Astrocyte of the cerebellum (primary cell): ENCODE results near the gene STYXL1.
"Not testable (repeated sequence)": the region's sequence is repeated elsewhere in the genome, so short reads cannot be mapped to it uniquely, and the experiment has no call there.

Experiments used
- DNase-seq: peaks from one replicate; pipeline ENCODE4 v3.0.0-alpha.2; 2011; ENCODE audit warnings: low read depth
- H3K4me3 ChIP-seq: 2 replicates; pipeline ENCODE4 v1.5.1; 2011; ENCODE audit warnings: mild to moderate bottlenecking, low read depth, low read length, moderate library complexity
- CTCF ChIP-seq: IDR thresholded peaks from 2 replicates; pipeline ENCODE4 v1.5.1; 2012; ENCODE audit warnings: low read length, low read depth, moderate library complexity, mild to moderate bottlenecking; ENCODE audit errors: missing control alignments
- in situ Hi-C: cut with HindIII; loops from 2 replicates; pipeline ENCODE4 v1.10.0; 2017; ENCODE audit warnings: low sequenced_read_pairs

STYXL1 gene

DNA sequence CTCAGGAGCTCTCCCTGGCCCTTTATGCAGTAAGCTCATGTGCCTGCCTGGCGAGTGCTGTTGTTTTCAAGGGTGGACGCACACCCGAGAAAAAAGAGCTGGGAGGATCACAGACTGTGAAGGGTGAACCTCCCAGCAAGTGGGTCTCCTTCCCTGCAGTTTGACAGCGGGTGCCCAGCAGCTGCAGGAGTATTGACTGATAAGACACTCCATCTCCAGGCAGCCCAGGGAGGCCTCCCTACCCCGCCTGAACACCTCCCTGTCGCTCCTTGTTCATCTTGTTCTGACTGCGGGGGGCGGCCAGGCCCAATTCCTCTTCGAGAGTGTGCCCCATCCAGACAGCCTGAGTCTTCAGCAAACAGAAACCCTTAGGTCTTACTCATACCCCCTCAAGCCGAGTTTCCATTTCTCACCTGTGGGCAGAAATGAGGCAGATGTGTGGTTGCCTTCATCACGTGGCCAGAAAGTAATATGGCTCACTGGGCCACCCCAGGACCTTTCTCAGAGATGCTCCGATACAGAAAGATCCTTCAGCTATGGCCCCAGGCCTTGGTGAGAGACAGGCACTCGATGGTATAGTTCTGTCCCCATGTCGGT lies 17.3 kb upstream of the STYXL1 start:
- no peak for DNase-seq

DNA sequence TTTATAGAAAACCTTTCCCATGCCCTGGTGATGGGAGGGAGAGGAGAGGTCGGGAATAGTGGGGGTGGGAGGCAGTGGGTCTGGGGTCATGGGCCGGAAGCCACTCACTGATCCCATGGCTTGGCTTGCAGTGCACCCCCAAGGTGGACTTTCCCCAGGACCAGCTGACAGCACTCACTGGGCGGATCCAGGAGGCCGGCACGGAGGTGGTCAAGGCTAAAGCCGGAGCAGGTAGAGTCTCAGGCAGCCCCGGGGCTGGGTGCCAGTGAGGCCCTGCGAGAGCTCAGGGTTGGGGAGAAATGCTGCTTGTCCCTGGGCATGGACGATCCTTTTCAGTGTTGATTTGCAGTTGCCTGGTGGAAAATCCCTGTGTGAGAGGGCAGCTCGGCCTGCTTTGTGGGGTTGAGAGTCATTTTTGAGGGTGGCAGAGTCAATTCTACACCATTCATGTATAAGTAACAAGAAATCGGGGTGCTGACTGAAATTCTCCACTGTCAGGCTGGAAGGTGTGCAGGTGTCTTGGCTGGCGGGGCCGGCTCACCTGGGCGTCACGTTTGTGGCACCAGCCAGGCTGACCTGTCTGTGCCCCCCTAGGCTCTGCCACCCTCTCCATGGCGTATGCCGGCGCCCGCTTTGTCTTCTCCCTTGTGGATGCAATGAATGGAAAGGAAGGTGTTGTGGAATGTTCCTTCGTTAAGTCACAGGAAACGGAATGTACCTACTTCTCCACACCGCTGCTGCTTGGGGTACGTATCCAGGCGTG lies 16.6 kb upstream of the STYXL1 start:
- in situ Hi-C loops: no loop called here
- no peak for DNase-seq
- no peak for TF ChIP-seq CTCF
- H3K4me3 ChIP-seq: no peak overlapping the region

More for the DNA sequence above, 17.3 kb upstream of the STYXL1 start:
- TF ChIP-seq CTCF: no peak
- in situ Hi-C loops: no loop called here
- H3K4me3 ChIP-seq: no peak overlapping the region

GRCh38 chr7:76063525-76063924 lies 15.7 kb upstream of the STYXL1 start:
- in situ Hi-C loops: no loop called here
- DNase-seq: no peak
- TF ChIP-seq CTCF: no peak
- H3K4me3 ChIP-seq: no peak overlapping the region

DNA sequence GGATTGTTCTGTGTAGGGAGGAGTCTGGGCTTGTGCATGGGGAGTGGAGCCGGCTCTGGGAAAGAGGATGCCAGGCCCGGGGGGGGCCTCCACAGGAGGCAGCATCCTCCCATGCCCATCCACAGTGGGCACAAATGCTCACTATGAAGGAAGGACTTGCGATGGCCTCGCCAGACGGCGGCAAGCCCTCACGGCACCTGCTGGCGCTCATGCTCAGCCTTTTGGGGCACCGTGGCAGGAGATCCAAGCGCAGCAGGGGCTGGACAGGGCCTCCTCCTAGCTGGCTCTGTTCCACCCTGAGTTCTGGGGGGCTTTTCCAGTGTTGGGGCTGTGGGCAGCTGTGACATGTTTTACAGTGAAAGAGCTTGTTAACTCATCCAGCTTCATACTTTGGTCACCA lies 15.3 kb upstream of the STYXL1 start:
- H3K4me3 ChIP-seq: no peak overlapping the region
- no peak for DNase-seq
- in situ Hi-C loops: no loop called here
- no peak for TF ChIP-seq CTCF

- no peak for DNase-seq
- no peak for TF ChIP-seq CTCF
- no peak overlapping the region for H3K4me3 ChIP-seq
- in situ Hi-C loops: no loop called here
Observed at GRCh38 chr7:76062254-76062653, 14.5 kb upstream of the STYXL1 start.

DNA sequence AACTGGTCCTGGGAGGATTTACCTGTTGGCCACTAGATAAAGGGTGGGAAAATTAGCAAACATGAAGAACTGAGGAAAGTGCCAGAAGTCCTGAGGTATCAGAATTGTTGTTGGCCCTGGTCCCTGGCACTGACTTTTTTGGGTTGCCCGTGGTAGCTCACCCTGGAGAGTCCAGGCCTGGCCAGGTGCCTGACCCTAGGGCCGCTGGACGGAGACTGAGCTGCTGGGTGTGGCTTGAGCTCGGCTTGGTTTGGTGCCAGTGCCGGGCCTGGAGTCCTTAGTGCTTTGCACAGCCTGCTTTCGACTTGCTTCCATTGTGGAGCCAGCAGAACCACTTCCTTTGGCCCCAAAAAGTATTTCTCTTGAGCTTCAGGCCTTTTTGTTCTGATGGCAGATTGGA lies 13.0 kb upstream of the STYXL1 start:
- no peak for TF ChIP-seq CTCF
- H3K4me3 ChIP-seq: no peak overlapping the region
- DNase-seq: no peak
- in situ Hi-C loops: no loop called here

DNA sequence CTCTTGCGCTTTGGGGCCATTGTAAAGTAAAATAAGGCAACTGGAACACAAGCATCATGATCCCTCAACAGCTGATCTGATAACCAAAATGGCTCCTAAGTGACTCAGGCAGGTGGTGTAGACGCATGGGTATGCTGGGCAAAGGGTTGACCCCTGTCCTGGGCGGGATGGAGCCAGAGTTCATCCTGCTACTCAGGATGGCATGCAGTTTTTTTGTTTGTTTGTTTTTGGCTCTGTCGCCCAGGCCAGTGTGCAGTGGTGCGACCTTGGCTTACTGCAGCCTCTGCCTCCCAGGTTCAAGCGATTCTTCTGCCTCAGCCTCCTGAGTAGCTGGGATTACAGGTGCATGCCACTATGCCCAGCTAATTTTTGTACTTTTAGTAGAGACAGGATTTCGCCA lies 10.9 kb upstream of the STYXL1 start:
- DNase-seq, H3K4me3 ChIP-seq, in situ Hi-C loops: not testable (repeated sequence)
